Naive thymus-derived CD4-positive, alpha-beta T cell (primary cell): ENCODE results near the gene JMJD6. TPM values are rescaled to one million over a fixed set of nuclear protein-coding genes. Genes with fewer than 3 reads are reported as not detected.

Experiments used
- ATAC-seq: fragments of 150-1000 bp; cut with Tn5 transposase; 2 replicates; pipeline ENCODE4 v1.10.0; 2021; ENCODE audit warnings: mild to moderate bottlenecking, moderate library complexity
- CTCF ChIA-PET: fragments of 350-600 bp; sonication (Branson Sonifier 250); formaldehyde crosslinking; loops from one replicate; lab custom pipeline; 2021; ENCODE audit warnings: antibody characterized with exemption; lab: Charles Lee
- POLR2A ChIA-PET: fragments of 350-600 bp; sonication (Branson Sonifier 250); formaldehyde crosslinking; loops from one replicate; lab custom pipeline; 2021; ENCODE audit warnings: antibody characterized with exemption, inconsistent platforms; lab: Charles Lee
- DNase-seq, 9 donors: peaks; one replicate each; pipeline versions ENCODE4 v3.0.0 to v3.0.0-alpha.2; 2020 to 2022; ENCODE audit warnings: mixed read lengths in 1 of 9
- H3K27ac ChIP-seq: one replicate; pipeline ENCODE4 v1.7.0; 2013; ENCODE audit warnings: mild to moderate bottlenecking, low read depth, low read length, moderate library complexity
- H3K27me3 ChIP-seq, 2 donors: one replicate each; pipeline ENCODE4 v1.7.0; 2013; ENCODE audit warnings: low read length in 2 of 2, mild to moderate bottlenecking in 2 of 2, moderate library complexity in 2 of 2; ENCODE audit not compliant: control insufficient read depth in 2 of 2, insufficient read depth in 2 of 2
- H3K36me3 ChIP-seq, 3 experiments: 1 replicate in 2 of 3; 2 replicates in 1 of 3; pipeline ENCODE4 v1.7.0; 2013; ENCODE audit warnings: low read length in 3 of 3, mild to moderate bottlenecking in 3 of 3, moderate library complexity in 1 of 3; ENCODE audit not compliant: insufficient read depth in 3 of 3, control insufficient read depth in 2 of 3
- H3K4me1 ChIP-seq, 2 donors: one replicate each; pipeline ENCODE4 v1.7.0; 2013; ENCODE audit warnings: low read length in 2 of 2, mild to moderate bottlenecking in 2 of 2, moderate library complexity in 1 of 2; ENCODE audit not compliant: control insufficient read depth in 2 of 2, insufficient read depth in 2 of 2
- H3K4me3 ChIP-seq: 2 replicates; pipeline ENCODE4 v1.7.0; 2013; ENCODE audit warnings: mild to moderate bottlenecking, low read length
- H3K9me3 ChIP-seq, 3 experiments: 1 replicate in 2 of 3; 2 replicates in 1 of 3; pipeline ENCODE4 v1.7.0; 2013; ENCODE audit warnings: low read length in 3 of 3; ENCODE audit not compliant: control insufficient read depth in 2 of 3
- H3K27ac Mint-ChIP-seq, 9 donors: one replicate each; pipeline ENCODE4 v1.8.0; 2020 to 2022; ENCODE audit warnings: mixed read lengths in 9 of 9, mild to moderate bottlenecking in 8 of 9, moderate library complexity in 5 of 9, inconsistent platforms in 2 of 9
- H3K27me3 Mint-ChIP-seq, 5 donors: one replicate each; pipeline ENCODE4 v1.8.0; 2021 to 2022; ENCODE audit warnings: mixed read lengths in 5 of 5, mild to moderate bottlenecking in 1 of 5
- H3K36me3 Mint-ChIP-seq, 5 donors: one replicate each; pipeline ENCODE4 v1.8.0; 2020 to 2022; ENCODE audit warnings: mixed read lengths in 5 of 5, mild to moderate bottlenecking in 3 of 5, inconsistent platforms in 1 of 5
- H3K4me1 Mint-ChIP-seq, 7 donors: one replicate each; pipeline ENCODE4 v1.8.0; 2020 to 2022; ENCODE audit warnings: mixed read lengths in 7 of 7, mild to moderate bottlenecking in 3 of 7, inconsistent platforms in 1 of 7
- H3K4me3 Mint-ChIP-seq, 10 donors: one replicate each; pipeline ENCODE4 v1.8.0; 2020 to 2022; ENCODE audit warnings: mild to moderate bottlenecking in 10 of 10, mixed read lengths in 10 of 10, moderate library complexity in 6 of 10, inconsistent platforms in 2 of 10
- H3K9me3 Mint-ChIP-seq, 11 donors: one replicate each; pipeline ENCODE4 v1.8.0; 2020 to 2022; ENCODE audit warnings: mixed read lengths in 11 of 11, mild to moderate bottlenecking in 4 of 11, inconsistent platforms in 1 of 11, moderate library complexity in 1 of 11
- intact Hi-C, 2 donors: fragments of 100-400 bp; cut with micrococcal nuclease; formaldehyde crosslinking; loops; one replicate each; pipeline ENCODE4 v1.15.1; 2023
- polyA plus RNA-seq, 2 donors: library from polyadenylated mRNA; unstranded; fragments of 300-500 nt; fragmentation: Illumina TruSeq; gene quantifications; one replicate each; pipeline ENCODE4 v1.2.3, GENCODE V29; 2021
- total RNA-seq, 6 experiments: library from RNA in 5 of 6; stranded (reverse) in 5 of 6; gene quantifications; 1 replicate in 5 of 6; 2 replicates in 1 of 6; pipeline ENCODE4 v1.2.3 and lab custom pipeline; 2021 to 2026

Gene JMJD6
- total and polyA plus RNA-seq, 7 experiments from 2014 or later, result 18.5 to 132 (median 45.6) TPM

DNA sequence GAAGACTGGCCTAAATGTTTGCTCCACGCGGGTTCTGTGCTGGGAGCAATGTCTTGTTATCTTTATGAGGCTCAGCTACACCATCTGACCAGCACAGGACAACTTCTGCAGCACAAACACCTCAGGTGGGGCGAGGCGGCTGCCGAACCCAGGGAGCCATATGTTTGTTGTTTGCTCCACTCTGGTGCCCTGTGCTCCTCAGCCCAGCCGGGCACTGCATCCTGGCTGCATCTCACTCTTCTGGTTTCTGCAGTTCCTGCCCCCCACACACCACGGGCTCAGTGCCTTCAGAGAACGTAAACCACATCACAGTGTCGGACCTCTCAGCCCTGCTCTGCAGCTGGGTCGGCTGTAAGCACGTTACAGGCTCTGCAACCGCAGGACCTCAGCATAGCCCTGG is 48.1 kb downstream of the JMJD6 start:
- Mint-ChIP-seq H3K27me3 (peaks cover 0 to 6% (median 0%) of the 10 kb centered on the region in 5 donors), H3K4me3 (no peak overlapping the region), H3K4me1 (peaks cover 3 to 12% (median 5%) of the 10 kb centered on the region in 7 donors), H3K9me3 (no peaks in the 10 kb centered on the region), H3K36me3 (peaks cover 0 to 2% (median 0%) of the 10 kb centered on the region in 5 donors), H3K27ac (no peak overlapping the region)
- Histone ChIP-seq H3K27ac (no peak overlapping the region), H3K36me3 (no peaks in the 10 kb centered on the region), H3K4me1 (peaks cover 14 to 25% of the 10 kb centered on the region in 2 donors), H3K9me3 (no peaks in the 10 kb centered on the region), H3K27me3 (no peaks in the 10 kb centered on the region), H3K4me3 (peak overlapping the region; percentile 24)
- ChIA-PET POLR2A (interaction anchor here (1.0 to 2.0 kb wide), 2 partner anchors 51 to 56 kb away, joined by 3 to 4 read pairs; no protein-coding TSS in a partner anchor), CTCF (interaction anchor here (0.7 to 1.2 kb wide), 3 partner anchors 14 to 155 kb away, joined by 3 to 6 read pairs (median 3); no protein-coding TSS in a partner anchor)
- peak in 2 of 9 donors; percentile 9 to 21 for DNase-seq
- intact Hi-C loops, result loop anchor here (10.0 kb wide), 2 partner anchors 224 to 534 kb away; partner anchors contain the start of genes FOXJ1 (in 1 of the 2) and UBE2O (in 1 of the 2)
- ATAC-seq, result peak; percentile 75

DNA sequence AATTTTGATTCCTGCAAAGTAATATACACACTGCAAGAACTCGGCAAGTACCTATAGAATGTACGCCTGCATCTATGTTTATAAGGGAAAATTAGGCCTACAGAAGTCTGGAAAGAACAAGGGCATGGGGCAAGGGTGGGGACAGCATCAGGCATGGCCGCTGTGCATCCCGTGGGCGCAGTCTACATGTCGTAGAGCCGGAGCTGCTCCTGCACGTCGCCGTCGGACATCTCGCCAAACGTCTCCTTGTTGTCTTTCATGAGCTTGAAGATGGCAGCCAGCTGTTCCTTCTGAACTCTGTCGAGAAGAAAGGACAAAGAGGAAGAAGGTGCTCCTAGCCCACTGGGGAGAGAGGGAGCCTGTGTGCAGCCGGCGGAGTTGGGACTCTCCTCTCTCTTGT is 49.0 kb downstream of the JMJD6 start:
- H3K4me3 ChIP-seq, result no peak overlapping the region
- H3K36me3 ChIP-seq, result no peaks in the 10 kb centered on the region
- ATAC-seq (no peak), DNase-seq (no peak)
- peaks cover 0 to 6% (median 0%) of the 10 kb centered on the region in 5 donors for H3K27me3 Mint-ChIP-seq
- H3K27ac ChIP-seq, result no peak overlapping the region
- H3K4me1 Mint-ChIP-seq, result peaks cover 7 to 16% (median 11%) of the 10 kb centered on the region in 7 donors
- peaks cover 0 to 5% (median 0%) of the 10 kb centered on the region in 5 donors for H3K36me3 Mint-ChIP-seq
- ChIA-PET CTCF (interaction anchor here (0.8 to 1.1 kb wide), 3 partner anchors 25 to 119 kb away, joined by 3 to 5 read pairs (median 3); no protein-coding TSS in a partner anchor), POLR2A (interaction anchor here (2.0 kb wide), 1 partner anchor 57 kb away, joined by 4 read pairs; no protein-coding TSS in a partner anchor)
- H3K4me3 Mint-ChIP-seq, result no peak overlapping the region
- no peaks in the 10 kb centered on the region for H3K9me3 ChIP-seq
- no peaks in the 10 kb centered on the region for H3K9me3 Mint-ChIP-seq
- no peak overlapping the region for H3K27ac Mint-ChIP-seq
- no peaks in the 10 kb centered on the region for H3K27me3 ChIP-seq
- H3K4me1 ChIP-seq, result peaks cover 20 to 31% of the 10 kb centered on the region in 2 donors
- intact Hi-C loops, result loop anchor here (10.0 kb wide), 2 partner anchors 223 to 533 kb away; partner anchors contain the start of genes FOXJ1 (in 1 of the 2) and UBE2O (in 1 of the 2)

DNA sequence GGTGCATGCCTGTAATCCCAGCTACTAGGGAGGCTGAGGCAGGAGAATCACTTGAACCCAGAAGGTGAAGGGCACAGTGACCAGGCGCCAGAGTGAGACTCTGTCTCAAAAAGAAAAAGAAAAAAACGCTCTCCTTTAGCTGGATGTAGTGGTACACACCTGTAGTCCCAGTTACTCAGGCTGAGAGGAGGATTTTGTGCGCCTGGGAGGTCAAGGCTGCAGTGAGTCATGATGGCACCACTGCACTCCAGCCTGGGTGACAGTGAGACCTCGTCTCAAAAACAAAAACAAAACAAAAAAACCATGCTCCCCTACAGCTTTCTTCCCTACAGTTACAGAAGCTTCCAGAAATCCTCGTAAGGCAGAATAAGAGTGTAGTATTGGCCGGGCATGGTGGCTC is 49.8 kb downstream of the JMJD6 start:
- no peak for ATAC-seq
- H3K4me1 ChIP-seq, result peaks cover 21 to 31% of the 10 kb centered on the region in 2 donors

DNA sequence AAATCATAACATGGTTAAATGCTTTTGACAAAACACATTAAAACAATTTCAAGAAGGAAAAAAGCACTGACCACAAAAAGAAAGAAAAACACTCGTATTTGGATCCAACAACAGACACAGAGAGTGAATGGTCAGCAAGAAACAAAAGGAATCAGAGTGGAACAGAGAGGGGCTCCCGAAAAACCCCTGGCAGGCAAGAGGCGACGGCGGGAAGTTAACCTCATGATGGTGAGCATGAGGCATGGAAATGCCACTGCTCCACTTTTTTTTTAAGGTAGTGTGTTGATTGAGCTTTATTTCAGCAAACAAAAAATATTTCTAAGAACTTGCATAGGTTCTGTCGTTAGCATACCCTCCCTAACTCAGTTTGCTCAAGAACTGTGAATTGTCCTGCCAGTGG is 50.8 kb downstream of the JMJD6 start:
- Mint-ChIP-seq H3K4me3 (no peak overlapping the region), H3K36me3 (peaks cover 0 to 8% (median 0%) of the 10 kb centered on the region in 5 donors), H3K9me3 (peaks cover 0 to 2% (median 0%) of the 10 kb centered on the region in 11 donors), H3K27ac (no peak overlapping the region), H3K4me1 (peaks cover 16 to 28% (median 21%) of the 10 kb centered on the region in 7 donors), H3K27me3 (peaks cover 0 to 2% (median 0%) of the 10 kb centered on the region in 5 donors)
- Histone ChIP-seq H3K4me3 (no peak overlapping the region), H3K4me1 (peaks cover 30 to 36% of the 10 kb centered on the region in 2 donors), H3K9me3 (no peaks in the 10 kb centered on the region), H3K36me3 (no peaks in the 10 kb centered on the region), H3K27ac (no peak overlapping the region), H3K27me3 (no peaks in the 10 kb centered on the region)
- ChIA-PET CTCF (interaction anchor here (1.2 kb wide), 1 partner anchor 52 kb away, joined by 5 read pairs; no protein-coding TSS in a partner anchor), POLR2A (interaction anchor here (1.2 kb wide), 1 partner anchor 118 kb away, joined by 3 read pairs; no protein-coding TSS in a partner anchor)
- ATAC-seq, result no peak
- intact Hi-C loops, result loop anchor here (10.0 kb wide), 2 partner anchors 221 to 531 kb away; partner anchors contain the start of genes FOXJ1 (in 1 of the 2) and UBE2O (in 1 of the 2)
- no peak for DNase-seq

More for the DNA sequence above, 49.8 kb downstream of the JMJD6 start:
- no peaks in the 10 kb centered on the region for H3K27me3 ChIP-seq
- ChIA-PET CTCF (no interaction called here), POLR2A (interaction anchor here (0.6 to 2.0 kb wide), 2 partner anchors 57 to 802 kb away, joined by 3 to 4 read pairs; no protein-coding TSS in a partner anchor)
- Mint-ChIP-seq H3K36me3 (peaks cover 0 to 5% (median 0%) of the 10 kb centered on the region in 5 donors), H3K4me1 (peaks cover 7 to 19% (median 15%) of the 10 kb centered on the region in 7 donors), H3K27ac (no peak overlapping the region), H3K4me3 (no peak overlapping the region), H3K9me3 (no peaks in the 10 kb centered on the region), H3K27me3 (peaks cover 0 to 6% (median 0%) of the 10 kb centered on the region in 5 donors)
- no peaks in the 10 kb centered on the region for H3K36me3 ChIP-seq
- no peak for DNase-seq
- intact Hi-C loops, result loop anchor here (10.0 kb wide), 2 partner anchors 222 to 532 kb away; partner anchors contain the start of genes FOXJ1 (in 1 of the 2) and UBE2O (in 1 of the 2)
- no peaks in the 10 kb centered on the region for H3K9me3 ChIP-seq
- no peak overlapping the region for H3K27ac ChIP-seq
- H3K4me3 ChIP-seq, result no peak overlapping the region

DNA sequence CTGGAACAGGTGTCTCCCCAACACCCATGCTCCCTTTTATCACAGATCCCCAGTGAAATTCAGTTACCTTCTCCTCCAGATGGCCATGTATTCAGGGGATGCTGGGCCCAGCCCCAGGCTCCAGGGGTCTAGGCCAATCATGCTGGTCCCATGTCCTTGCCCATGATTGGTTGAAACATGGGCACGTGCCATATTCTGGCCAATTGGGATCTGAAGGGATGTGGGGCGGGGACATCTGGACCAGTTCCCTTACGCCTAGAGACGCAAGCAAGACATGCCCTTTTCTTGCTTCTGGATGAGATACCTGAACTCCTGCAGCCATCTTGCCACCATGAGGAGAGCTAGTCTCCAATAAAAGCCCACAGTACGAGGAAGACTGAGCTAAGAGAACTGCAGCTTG is 51.8 kb downstream of the JMJD6 start:
- Histone ChIP-seq H3K27me3 (no peaks in the 10 kb centered on the region), H3K4me1 (peaks cover 39 to 40% of the 10 kb centered on the region in 2 donors), H3K27ac (no peak overlapping the region), H3K4me3 (no peak overlapping the region), H3K36me3 (no peaks in the 10 kb centered on the region), H3K9me3 (no peaks in the 10 kb centered on the region)
- Mint-ChIP-seq H3K27ac (peak overlapping the region in 1 of 9 donors; percentile 14), H3K9me3 (peaks cover 0 to 3% (median 0%) of the 10 kb centered on the region in 11 donors), H3K36me3 (peaks cover 0 to 9% (median 0%) of the 10 kb centered on the region in 5 donors), H3K4me3 (no peak overlapping the region), H3K4me1 (peaks cover 22 to 39% (median 31%) of the 10 kb centered on the region in 7 donors), H3K27me3 (peaks cover 0 to 2% (median 0%) of the 10 kb centered on the region in 5 donors)
- DNase-seq (no peak), ATAC-seq (no peak)
- intact Hi-C loops, result loop anchor here (5.0 to 10.0 kb wide), 4 partner anchors 157 to 530 kb away; partner anchors contain the start of genes FOXJ1 (in 1 of the 2), PRPSAP1 (in 1 of the 2) and UBE2O (in 1 of the 2)
- ChIA-PET CTCF (no interaction called here), POLR2A (interaction anchor here (1.0 to 1.2 kb wide), 2 partner anchors 117 to 146 kb away, joined by 3 read pairs; no protein-coding TSS in a partner anchor)

DNA sequence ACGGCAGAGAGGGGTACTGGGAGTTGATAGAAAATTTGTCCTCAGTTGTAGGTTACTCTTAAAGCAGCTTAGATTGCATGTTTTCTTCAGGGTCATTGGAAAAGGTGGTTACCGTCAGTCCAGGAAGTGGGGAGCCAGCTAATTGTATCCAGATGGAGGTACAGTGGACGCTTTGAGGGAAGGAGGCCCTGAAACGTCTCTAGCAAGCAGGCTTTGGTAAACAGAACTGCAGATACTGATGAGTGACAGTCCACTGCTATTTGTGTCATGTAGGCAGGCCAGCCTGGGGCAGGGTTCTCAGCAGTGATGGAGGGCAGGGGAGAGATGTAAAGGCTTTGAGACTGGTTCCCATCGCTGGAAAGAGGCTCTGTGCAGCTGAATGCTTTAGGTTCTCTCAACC is 52.7 kb downstream of the JMJD6 start:
- H3K4me1 Mint-ChIP-seq, result peaks cover 20 to 39% (median 31%) of the 10 kb centered on the region in 7 donors
- peak overlapping the region in 4 of 9 donors; percentile 58 to 96 (median 86) for H3K27ac Mint-ChIP-seq
- intact Hi-C loops, result loop anchor here (5.0 to 10.0 kb wide), 4 partner anchors 156 to 529 kb away; partner anchors contain the start of genes FOXJ1 (in 1 of the 2), PRPSAP1 (in 1 of the 2) and UBE2O (in 1 of the 2)
- DNase-seq (no peak), ATAC-seq (no peak)
- Histone ChIP-seq H3K27ac (no peak overlapping the region), H3K4me1 (peaks cover 31 to 37% of the 10 kb centered on the region in 2 donors), H3K4me3 (no peak overlapping the region), H3K27me3 (no peaks in the 10 kb centered on the region), H3K9me3 (no peaks in the 10 kb centered on the region), H3K36me3 (no peaks in the 10 kb centered on the region)
- POLR2A ChIA-PET, result no interaction called here
- H3K27me3 Mint-ChIP-seq, result no peaks in the 10 kb centered on the region
- peak overlapping the region in 3 of 10 donors; percentile 12 to 35 (median 27) for H3K4me3 Mint-ChIP-seq
- H3K9me3 Mint-ChIP-seq, result peaks cover 0 to 3% (median 0%) of the 10 kb centered on the region in 11 donors
- CTCF ChIA-PET, result interaction anchor here (0.6 to 1.2 kb wide), 3 partner anchors 17 to 151 kb away, joined by 3 to 8 read pairs (median 3); no protein-coding TSS in a partner anchor
- peaks cover 0 to 9% (median 0%) of the 10 kb centered on the region in 5 donors for H3K36me3 Mint-ChIP-seq
